ENCODE data around the gene DBNDD1. TPM values are rescaled to one million over a fixed set of nuclear protein-coding genes. Genes with fewer than 3 reads are reported as not detected.

Gene DBNDD1
- total RNA-seq, 1 experiment from 2014 or later: 60.2 TPM

DNA sequence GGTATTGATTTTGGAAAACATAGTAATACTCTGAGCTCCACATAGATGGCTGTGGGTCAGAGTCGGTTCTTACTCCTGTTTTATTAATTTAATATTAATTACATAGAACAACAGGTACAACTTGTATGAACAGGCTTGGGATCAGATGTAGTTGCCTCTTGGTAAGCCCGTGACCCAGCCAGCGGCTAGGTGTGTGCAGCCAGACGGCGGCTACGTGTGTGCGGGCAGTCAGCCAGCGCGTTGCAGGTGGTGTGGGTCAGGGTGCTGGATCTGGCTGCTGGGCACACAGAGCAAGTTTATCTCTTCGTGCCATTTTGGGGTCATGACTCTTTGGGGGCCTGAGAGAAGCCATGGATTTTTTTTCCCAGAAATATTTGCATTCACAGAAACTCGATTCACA, 30.3 kb downstream of the DBNDD1 start:
- POLR2A ChIA-PET: no interaction called here
- H3K9me3 ChIP-seq (ENCODE audit: control insufficient read depth in 1 of 2, insufficient read depth in 1 of 2, low read depth in 1 of 2, low read length in 2 of 2): peaks cover 0 to 10% of the 10 kb centered on the region in 2 experiments; a peak in 1 of 4 replicates
- BruUV-seq (replicated peaks): no TSS peak

DNA sequence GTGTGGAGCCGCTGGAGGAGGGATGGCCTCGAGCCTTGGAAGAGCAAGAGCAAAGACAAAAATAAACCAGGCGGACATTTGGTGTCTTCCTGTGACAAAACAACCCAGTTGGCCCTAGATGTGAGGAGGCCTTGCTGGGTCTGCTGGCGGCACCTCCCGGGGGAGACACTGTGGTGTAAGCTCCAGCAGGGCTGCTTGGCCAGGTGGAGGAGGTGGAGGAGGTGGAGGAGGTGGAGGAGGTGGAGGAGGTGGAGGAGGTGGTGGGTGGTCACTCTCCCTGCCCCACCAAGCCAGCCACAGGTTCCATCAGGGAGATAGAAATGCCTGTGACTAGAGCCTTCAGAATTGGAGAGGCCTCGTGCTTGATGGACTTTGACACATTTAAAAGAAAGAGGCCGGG, 32.1 kb downstream of the DBNDD1 start:
- no peaks in the 10 kb centered on the region for H3K27me3 ChIP-seq (ENCODE audit: insufficient read depth, low read length)
- no peaks in the 10 kb centered on the region for H4K20me1 ChIP-seq (ENCODE audit: insufficient read depth)
- intact Hi-C loops (cut with micrococcal nuclease): no loop called here
- ChIA-PET RAD21 (ENCODE audit: low non-redundant PET in 1 of 2, low total read pairs in 2 of 2, uncharacterized antibody in 2 of 2, unreplicated experiment in 2 of 2) (no interaction called here), CTCF (no interaction called here), POLR2A (interaction anchor here (0.6 kb wide), 1 partner anchor 385 kb away, joined by 3 read pairs; no protein-coding TSS in a partner anchor)
- no peak for ATAC-seq
- no peak overlapping the region for H3K4me2 ChIP-seq (ENCODE audit: low read length)
- H3K4me1 ChIP-seq (ENCODE audit: control insufficient read depth in 1 of 2, insufficient read depth in 2 of 2, low read length in 2 of 2): no peaks in the 10 kb centered on the region
- H3K4me3 ChIP-seq (replicated peaks in 1 of 2; ENCODE audit: low read depth in 1 of 2, low read length in 2 of 2): no peak overlapping the region
- H3K9ac ChIP-seq (ENCODE audit: low read length): no peak overlapping the region
- H3K27ac ChIP-seq (ENCODE audit: low read depth, low read length): no peak overlapping the region
- no peak overlapping the region for H2AFZ ChIP-seq (ENCODE audit: low read depth, low read length, poor library complexity, severe bottlenecking)
- DNase-seq (ENCODE audit: low read depth, low spot score): no peak
- H3K36me3 ChIP-seq (ENCODE audit: control insufficient read depth in 1 of 2, insufficient read depth in 2 of 2, low read length in 2 of 2): peaks cover 60 to 82% of the 10 kb centered on the region in 2 experiments
- BruUV-seq (replicated peaks): no TSS peak
- no peaks in the 10 kb centered on the region for H3K9me2 ChIP-seq (ENCODE audit: insufficient read depth)
- H3K9me3 ChIP-seq (ENCODE audit: control insufficient read depth in 1 of 2, insufficient read depth in 1 of 2, low read depth in 1 of 2, low read length in 2 of 2): peaks cover 0 to 4% of the 10 kb centered on the region in 2 experiments; a peak in 1 of 4 replicates
- no peak for TF ChIP-seq POLR2A (IDR thresholded peaks at IDR 0.05; ENCODE audit: borderline replicate concordance, extremely low read depth, insufficient read depth, insufficient read length)
- no peak for TF ChIP-seq TCF7L2 (IDR thresholded peaks at IDR 0.05; ENCODE audit: borderline replicate concordance, extremely low read depth, insufficient read depth, insufficient read length)
- TF ChIP-seq YY1 (IDR thresholded peaks at IDR 0.05; ENCODE audit: extremely low read depth, insufficient replicate concordance, low read depth, low read length): no peak
- TF ChIP-seq JUND (IDR thresholded peaks at IDR 0.05): no peak
- TF ChIP-seq, protein P1, sequence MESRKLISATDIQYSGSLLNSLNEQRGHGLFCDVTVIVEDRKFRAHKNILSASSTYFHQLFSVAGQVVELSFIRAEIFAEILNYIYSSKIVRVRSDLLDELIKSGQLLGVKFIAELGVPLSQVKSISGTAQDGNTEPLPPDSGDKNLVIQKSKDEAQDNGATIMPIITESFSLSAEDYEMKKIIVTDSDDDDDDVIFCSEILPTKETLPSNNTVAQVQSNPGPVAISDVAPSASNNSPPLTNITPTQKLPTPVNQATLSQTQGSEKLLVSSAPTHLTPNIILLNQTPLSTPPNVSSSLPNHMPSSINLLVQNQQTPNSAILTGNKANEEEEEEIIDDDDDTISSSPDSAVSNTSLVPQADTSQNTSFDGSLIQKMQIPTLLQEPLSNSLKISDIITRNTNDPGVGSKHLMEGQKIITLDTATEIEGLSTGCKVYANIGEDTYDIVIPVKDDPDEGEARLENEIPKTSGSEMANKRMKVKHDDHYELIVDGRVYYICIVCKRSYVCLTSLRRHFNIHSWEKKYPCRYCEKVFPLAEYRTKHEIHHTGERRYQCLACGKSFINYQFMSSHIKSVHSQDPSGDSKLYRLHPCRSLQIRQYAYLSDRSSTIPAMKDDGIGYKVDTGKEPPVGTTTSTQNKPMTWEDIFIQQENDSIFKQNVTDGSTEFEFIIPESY (IDR thresholded peaks at IDR 0.05; ENCODE audit: extremely low read depth, insufficient replicate concordance, low read length): no peak
- no peak for TF ChIP-seq ZNF274 (IDR thresholded peaks at IDR 0.05; ENCODE audit: low read depth, low read length)
- TF ChIP-seq, protein P2, sequence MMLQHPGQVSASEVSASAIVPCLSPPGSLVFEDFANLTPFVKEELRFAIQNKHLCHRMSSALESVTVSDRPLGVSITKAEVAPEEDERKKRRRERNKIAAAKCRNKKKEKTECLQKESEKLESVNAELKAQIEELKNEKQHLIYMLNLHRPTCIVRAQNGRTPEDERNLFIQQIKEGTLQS (IDR thresholded peaks at IDR 0.05): no peak
- TF ChIP-seq ELF1 (IDR thresholded peaks at IDR 0.05; ENCODE audit: borderline replicate concordance, low read depth): no peak
- TF ChIP-seq POLR2AphosphoS5 (IDR thresholded peaks at IDR 0.05; ENCODE audit: low read depth, low read length): no peak
- H3K79me2 ChIP-seq (ENCODE audit: insufficient read depth, low read length): peaks cover 34% of the 10 kb centered on the region

More for the DNA sequence above, 30.3 kb downstream of the DBNDD1 start:
- H3K9ac ChIP-seq (ENCODE audit: low read length): no peak overlapping the region
- intact Hi-C loops (cut with micrococcal nuclease): no loop called here
- H3K79me2 ChIP-seq (ENCODE audit: insufficient read depth, low read length): peaks cover 36% of the 10 kb centered on the region
- DNase-seq (ENCODE audit: low read depth, low spot score): no peak
- peaks cover 0 to 3% of the 10 kb centered on the region in 2 experiments; a peak in 2 of 4 replicates for H3K4me1 ChIP-seq (ENCODE audit: control insufficient read depth in 1 of 2, insufficient read depth in 2 of 2, low read length in 2 of 2)
- peaks cover 1% of the 10 kb centered on the region; the same call in 1 of the 2 replicates for H4K20me1 ChIP-seq (ENCODE audit: insufficient read depth)
- no peak for ATAC-seq
- no peak for TF ChIP-seq SP1 (IDR thresholded peaks at IDR 0.05; ENCODE audit: low read depth)
- TF ChIP-seq TCF7L2 (IDR thresholded peaks at IDR 0.05; ENCODE audit: borderline replicate concordance, extremely low read depth, insufficient read depth, insufficient read length): no peak
- H3K9me2 ChIP-seq (ENCODE audit: insufficient read depth): no peaks in the 10 kb centered on the region
- RAD21 ChIA-PET (ENCODE audit: low non-redundant PET in 1 of 2, low total read pairs in 2 of 2, uncharacterized antibody in 2 of 2, unreplicated experiment in 2 of 2): no interaction called here
- H3K27ac ChIP-seq (ENCODE audit: low read depth, low read length): no peak overlapping the region
- CTCF ChIA-PET: no interaction called here
- no peak overlapping the region for H3K4me2 ChIP-seq (ENCODE audit: low read length)
- H3K4me3 ChIP-seq (replicated peaks in 1 of 2; ENCODE audit: low read depth in 1 of 2, low read length in 2 of 2): no peak overlapping the region
- H3K36me3 ChIP-seq (ENCODE audit: control insufficient read depth in 1 of 2, insufficient read depth in 2 of 2, low read length in 2 of 2): peaks cover 49 to 85% of the 10 kb centered on the region in 2 experiments
- H3K27me3 ChIP-seq (ENCODE audit: insufficient read depth, low read length): no peaks in the 10 kb centered on the region
- H2AFZ ChIP-seq (ENCODE audit: low read depth, low read length, poor library complexity, severe bottlenecking): no peak overlapping the region
